Activated naive CD4-positive, alpha-beta T cell treated with anti-CD3 and anti-CD28 coated beads, Interleukin-2, amount 50 U/mL, for 72 hours (primary cell): Measurements from ENCODE around the gene NSG2. TPM values are rescaled to one million over a fixed set of nuclear protein-coding genes. Genes with fewer than 3 reads are reported as not detected.
"Not testable (repeated sequence)": the region's sequence is repeated elsewhere in the genome, so short reads cannot be mapped to it uniquely, and the experiment has no call there.

Experiments used
- ATAC-seq, 2 donors: fragments of 150-1000 bp; cut with Tn5 transposase; 2 replicates each; pipeline ENCODE4 v1.10.0; 2021; ENCODE audit warnings: mild to moderate bottlenecking in 2 of 2, moderate library complexity in 2 of 2
- DNase-seq, 2 donors: peaks; one replicate each; pipeline ENCODE4 v3.0.0; 2021 to 2022; ENCODE audit warnings: low spot score in 2 of 2
- H3K27ac Mint-ChIP-seq, 2 donors: one replicate each; pipeline ENCODE4 v1.8.0; 2022; ENCODE audit warnings: mild to moderate bottlenecking in 2 of 2, mixed read lengths in 2 of 2
- H3K36me3 Mint-ChIP-seq, 2 donors: one replicate each; pipeline ENCODE4 v1.8.0; 2022; ENCODE audit warnings: mixed read lengths in 2 of 2
- H3K9me3 Mint-ChIP-seq, 2 donors: one replicate each; pipeline ENCODE4 v1.8.0; 2022; ENCODE audit warnings: mixed read lengths in 2 of 2
- total RNA-seq, 2 donors: library from RNA; stranded (reverse); gene quantifications; one replicate each; pipeline ENCODE4 v1.2.3, GENCODE V29; 2022

Gene NSG2
- total RNA-seq, 2 donors from 2014 or later, result not detected

GRCh38 chr5:174086751-174087150 is 41.2 kb downstream of the NSG2 start:
- DNase-seq (no peak), ATAC-seq (no peak)
- H3K9me3 Mint-ChIP-seq, result no peaks in the 10 kb centered on the region
- H3K27ac Mint-ChIP-seq, result no peak overlapping the region
- H3K36me3 Mint-ChIP-seq, result no peaks in the 10 kb centered on the region

GRCh38 chr5:174087783-174088182 is 42.3 kb downstream of the NSG2 start:
- Mint-ChIP-seq H3K9me3 (no peaks in the 10 kb centered on the region), H3K36me3 (no peaks in the 10 kb centered on the region), H3K27ac (no peak overlapping the region)
- DNase-seq (no peak), ATAC-seq (no peak)

- Mint-ChIP-seq H3K27ac (no peak overlapping the region), H3K36me3 (no peaks in the 10 kb centered on the region), H3K9me3 (no peaks in the 10 kb centered on the region)
- ATAC-seq (no peak), DNase-seq (no peak)
Observed at GRCh38 chr5:174090129-174090528, 44.6 kb downstream of the NSG2 start.

GRCh38 chr5:174093123-174093522 is 47.6 kb downstream of the NSG2 start:
- H3K36me3 Mint-ChIP-seq, result no peaks in the 10 kb centered on the region
- no peaks in the 10 kb centered on the region for H3K9me3 Mint-ChIP-seq
- no peak overlapping the region for H3K27ac Mint-ChIP-seq

GRCh38 chr5:174094857-174095606 is 49.5 kb downstream of the NSG2 start:
- H3K27ac Mint-ChIP-seq, result no peak overlapping the region
- H3K9me3 Mint-ChIP-seq, result no peaks in the 10 kb centered on the region
- H3K36me3 Mint-ChIP-seq, result no peaks in the 10 kb centered on the region
- DNase-seq, result no peak
- no peak for ATAC-seq

More at GRCh38 chr5:174093123-174093522, 47.6 kb downstream of the NSG2 start:
- DNase-seq, result no peak
- no peak for ATAC-seq

GRCh38 chr5:174096619-174097018 is 51.1 kb downstream of the NSG2 start:
- Mint-ChIP-seq H3K27ac (no peak overlapping the region), H3K9me3 (no peaks in the 10 kb centered on the region), H3K36me3 (no peaks in the 10 kb centered on the region)
- no peak for DNase-seq
- no peak for ATAC-seq

- no peaks in the 10 kb centered on the region for H3K9me3 Mint-ChIP-seq
- no peak for DNase-seq
- H3K36me3 Mint-ChIP-seq, result no peaks in the 10 kb centered on the region
- no peak for ATAC-seq
- no peak overlapping the region for H3K27ac Mint-ChIP-seq
Observed at GRCh38 chr5:174097486-174098185, 52.1 kb downstream of the NSG2 start.

- Mint-ChIP-seq H3K27ac (no peak overlapping the region), H3K9me3 (no peaks in the 10 kb centered on the region), H3K36me3 (no peaks in the 10 kb centered on the region)
- DNase-seq (no peak), ATAC-seq (no peak)
Observed at GRCh38 chr5:174098694-174099093, 53.2 kb downstream of the NSG2 start.

GRCh38 chr5:174100490-174100889 is 55.0 kb downstream of the NSG2 start:
- ATAC-seq (no peak), DNase-seq (no peak)
- Mint-ChIP-seq H3K36me3 (no peaks in the 10 kb centered on the region), H3K9me3 (no peaks in the 10 kb centered on the region), H3K27ac (no peak overlapping the region)

- Mint-ChIP-seq H3K36me3 (no peaks in the 10 kb centered on the region), H3K9me3 (no peaks in the 10 kb centered on the region), H3K27ac (no peak overlapping the region)
- ATAC-seq, result no peak
- no peak for DNase-seq
Observed at GRCh38 chr5:174101195-174101730, 55.8 kb downstream of the NSG2 start.

- not testable (repeated sequence) for ATAC-seq, H3K9me3 Mint-ChIP-seq, H3K36me3 Mint-ChIP-seq, DNase-seq, H3K27ac Mint-ChIP-seq
Observed at GRCh38 chr5:174102574-174102973, 57.1 kb downstream of the NSG2 start.

- no peak overlapping the region for H3K27ac Mint-ChIP-seq
- no peaks in the 10 kb centered on the region for H3K36me3 Mint-ChIP-seq
- no peaks in the 10 kb centered on the region for H3K9me3 Mint-ChIP-seq
- DNase-seq (no peak), ATAC-seq (no peak)
Observed at GRCh38 chr5:174106997-174107655, 61.6 kb downstream of the NSG2 start.

GRCh38 chr5:174108745-174109144 is 63.2 kb downstream of the NSG2 start:
- H3K36me3 Mint-ChIP-seq, result no peaks in the 10 kb centered on the region
- H3K9me3 Mint-ChIP-seq, result no peaks in the 10 kb centered on the region
- ATAC-seq (no peak), DNase-seq (no peak)
- no peak overlapping the region for H3K27ac Mint-ChIP-seq

- no peak for ATAC-seq
- Mint-ChIP-seq H3K36me3 (no peaks in the 10 kb centered on the region), H3K9me3 (no peaks in the 10 kb centered on the region), H3K27ac (no peak overlapping the region)
- no peak for DNase-seq
Observed at GRCh38 chr5:174109698-174110260, 64.3 kb downstream of the NSG2 start.

GRCh38 chr5:174110310-174110709 is 64.8 kb downstream of the NSG2 start:
- no peak overlapping the region for H3K27ac Mint-ChIP-seq
- no peak for ATAC-seq
- no peaks in the 10 kb centered on the region for H3K36me3 Mint-ChIP-seq
- DNase-seq, result no peak
- H3K9me3 Mint-ChIP-seq, result no peaks in the 10 kb centered on the region

GRCh38 chr5:174111287-174111973 is 65.9 kb downstream of the NSG2 start:
- no peak overlapping the region for H3K27ac Mint-ChIP-seq
- no peak for DNase-seq
- ATAC-seq, result no peak
- H3K9me3 Mint-ChIP-seq, result no peaks in the 10 kb centered on the region
- no peaks in the 10 kb centered on the region for H3K36me3 Mint-ChIP-seq
